HepG2 (cell line): ENCODE data around the gene H3-3A. TPM values are rescaled to one million over a fixed set of nuclear protein-coding genes. Genes with fewer than 3 reads are reported as not detected.

Experiments
- ARHGAP35 ChIP-seq: sonication (generic); formaldehyde crosslinking; IDR thresholded peaks from 2 replicates; pipeline ENCODE4 v1.9.0; 2022; ENCODE audit warnings: mild to moderate bottlenecking, inconsistent platforms, moderate library complexity, missing genetic modification reagents, borderline replicate concordance
- ATF7 ChIP-seq, 2 experiments: fragments of 450-650 bp in 1 of 2; sonication (generic) in 1 of 2; formaldehyde crosslinking in 1 of 2; IDR thresholded peaks; 2 replicates each; pipeline versions ENCODE4 v1.4.0 to v1.6.1; 2016 to 2020; ENCODE audit warnings: antibody characterized with exemption in 1 of 2, mild to moderate bottlenecking in 1 of 2, missing genetic modification reagents in 1 of 2
- IRX3 ChIP-seq: sonication (generic); formaldehyde crosslinking; IDR thresholded peaks from 2 replicates; pipeline ENCODE4 v1.8.1; 2023; ENCODE audit warnings: mild to moderate bottlenecking, low read depth, missing genetic modification reagents, borderline replicate concordance
- RARA ChIP-seq: IDR thresholded peaks from 2 replicates; pipeline ENCODE4 v1.6.1; 2016; ENCODE audit warnings: missing genetic modification reagents, missing compliant biosample characterization
- ZFP36 ChIP-seq: fragments of 150-350 bp; IDR thresholded peaks from 2 replicates; pipeline ENCODE4 v1.6.1; 2018; ENCODE audit warnings: borderline replicate concordance, low read length, low read depth; ENCODE audit not compliant: partially characterized antibody
- ZFP36L1 ChIP-seq: sonication (generic); formaldehyde crosslinking; IDR thresholded peaks from 2 replicates; pipeline ENCODE4 v1.8.0; 2022; ENCODE audit warnings: mild to moderate bottlenecking, missing genetic modification reagents, moderate library complexity
- ZKSCAN1 ChIP-seq: fragments of 150-350 bp; IDR thresholded peaks from 2 replicates; pipeline ENCODE4 v1.6.1; 2014; ENCODE audit warnings: low read length
- ZNF510 ChIP-seq: sonication (generic); formaldehyde crosslinking; IDR thresholded peaks from 2 replicates; pipeline ENCODE4 v1.4.0; 2020; ENCODE audit warnings: low read depth, mild to moderate bottlenecking, missing genetic modification reagents
- ZNF703 ChIP-seq: sonication (generic); formaldehyde crosslinking; IDR thresholded peaks from 2 replicates; pipeline ENCODE4 v1.5.1; 2020; ENCODE audit warnings: missing genetic modification reagents, mild to moderate bottlenecking, moderate library complexity, borderline replicate concordance
- polyA plus RNA-seq, 8 experiments: library from polyadenylated mRNA; depleted of rRNA in 3 of 8; stranded (reverse) in 7 of 8; unstranded in 1 of 8; fragments of >200 nt; fragmentation: Illumina TruSeq in 4 of 8; extraction: Trizol in 4 of 8; gene quantifications; 2 replicates each; pipeline versions ENCODE4 v1.2.1 to v1.2.3, GENCODE V29; 2011 to 2016; ENCODE audit warnings: low read depth in 4 of 8, missing spikeins in 1 of 8, mixed read lengths in 1 of 8; ENCODE audit not compliant: insufficient read depth in 1 of 8
- total RNA-seq, 5 experiments: library from RNA; depleted of rRNA; stranded (reverse); fragments of >200 nt; fragmentation: Illumina TruSeq; extraction: Trizol; gene quantifications; 2 replicates each; pipeline ENCODE4 v1.2.3, GENCODE V29; 2016; ENCODE audit warnings: low read depth in 1 of 5
- TF ChIP-seq, protein P1 (sequence below): sonication (generic); formaldehyde crosslinking; IDR thresholded peaks from 2 replicates; pipeline ENCODE4 v1.4.0; 2020; ENCODE audit warnings: missing genetic modification reagents
- TF ChIP-seq, protein P2 (sequence below): IDR thresholded peaks from 2 replicates; pipeline ENCODE4 v1.6.1; 2012; ENCODE audit warnings: low read length, improper control_type of control experiment
- TF ChIP-seq, protein P3 (sequence below): sonication (generic); formaldehyde crosslinking; IDR thresholded peaks from 2 replicates; pipeline ENCODE4 v1.5.0; 2020; ENCODE audit warnings: mild to moderate bottlenecking, missing genetic modification reagents
- TF ChIP-seq, protein P4 (sequence below), 2 experiments: sonication (generic) in 1 of 2; formaldehyde crosslinking in 1 of 2; IDR thresholded peaks; 2 replicates each; pipeline versions ENCODE4 v1.4.0 to v1.6.1; 2018 to 2020; ENCODE audit warnings: missing genetic modification reagents in 2 of 2, borderline replicate concordance in 1 of 2, low read depth in 1 of 2, mild to moderate bottlenecking in 1 of 2, missing biosample characterization in 1 of 2
- TF ChIP-seq, protein P5 (sequence below): IDR thresholded peaks from 2 replicates; pipeline ENCODE4 v1.6.1; 2016
- TF ChIP-seq, protein P6 (sequence below): sonication (generic); formaldehyde crosslinking; IDR thresholded peaks from 2 replicates; pipeline ENCODE4 v1.5.0; 2020; ENCODE audit warnings: mild to moderate bottlenecking, missing genetic modification reagents, borderline replicate concordance

The H3-3A gene
- total and polyA plus RNA-seq, 2 of the 13 experiments (the other 11 are each of a cell fraction or from before 2014, with no cell fraction given), result 221 to 320 TPM

DNA sequence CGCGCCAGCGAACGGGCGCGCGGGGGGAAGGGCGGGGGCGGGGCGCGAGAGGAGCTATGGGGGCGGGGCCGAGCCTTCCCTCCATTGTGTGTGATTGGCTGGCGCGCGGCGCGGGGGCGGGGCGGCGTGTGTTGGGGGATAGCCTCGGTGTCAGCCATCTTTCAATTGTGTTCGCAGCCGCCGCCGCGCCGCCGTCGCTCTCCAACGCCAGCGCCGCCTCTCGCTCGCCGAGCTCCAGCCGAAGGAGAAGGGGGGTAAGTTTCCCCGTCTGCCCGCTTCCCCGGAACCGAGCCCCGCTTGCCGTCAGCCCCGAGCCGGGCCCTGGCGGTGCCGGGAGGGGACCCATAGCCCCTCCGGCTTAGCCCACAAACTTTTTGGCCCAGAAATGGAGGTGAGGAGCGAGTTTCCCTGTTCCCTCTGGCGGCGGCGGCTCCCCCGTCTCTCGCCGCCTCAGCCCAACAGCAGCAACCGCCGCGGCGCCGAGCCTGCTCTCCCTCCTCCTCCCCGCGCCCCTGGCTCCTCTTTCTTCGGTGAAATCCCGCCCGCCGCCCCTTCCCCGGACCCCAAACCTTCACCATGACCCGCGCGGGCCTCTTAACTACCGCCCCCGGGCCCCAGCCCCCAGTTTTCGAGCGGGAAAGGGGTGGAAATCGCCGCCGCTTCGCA is at the start of gene H3-3A (continued):
- TF ChIP-seq, protein P1, sequence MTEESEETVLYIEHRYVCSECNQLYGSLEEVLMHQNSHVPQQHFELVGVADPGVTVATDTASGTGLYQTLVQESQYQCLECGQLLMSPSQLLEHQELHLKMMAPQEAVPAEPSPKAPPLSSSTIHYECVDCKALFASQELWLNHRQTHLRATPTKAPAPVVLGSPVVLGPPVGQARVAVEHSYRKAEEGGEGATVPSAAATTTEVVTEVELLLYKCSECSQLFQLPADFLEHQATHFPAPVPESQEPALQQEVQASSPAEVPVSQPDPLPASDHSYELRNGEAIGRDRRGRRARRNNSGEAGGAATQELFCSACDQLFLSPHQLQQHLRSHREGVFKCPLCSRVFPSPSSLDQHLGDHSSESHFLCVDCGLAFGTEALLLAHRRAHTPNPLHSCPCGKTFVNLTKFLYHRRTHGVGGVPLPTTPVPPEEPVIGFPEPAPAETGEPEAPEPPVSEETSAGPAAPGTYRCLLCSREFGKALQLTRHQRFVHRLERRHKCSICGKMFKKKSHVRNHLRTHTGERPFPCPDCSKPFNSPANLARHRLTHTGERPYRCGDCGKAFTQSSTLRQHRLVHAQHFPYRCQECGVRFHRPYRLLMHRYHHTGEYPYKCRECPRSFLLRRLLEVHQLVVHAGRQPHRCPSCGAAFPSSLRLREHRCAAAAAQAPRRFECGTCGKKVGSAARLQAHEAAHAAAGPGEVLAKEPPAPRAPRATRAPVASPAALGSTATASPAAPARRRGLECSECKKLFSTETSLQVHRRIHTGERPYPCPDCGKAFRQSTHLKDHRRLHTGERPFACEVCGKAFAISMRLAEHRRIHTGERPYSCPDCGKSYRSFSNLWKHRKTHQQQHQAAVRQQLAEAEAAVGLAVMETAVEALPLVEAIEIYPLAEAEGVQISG, result peak; percentile 52
- TF ChIP-seq IRX3 (CRISPR knock-in tag) (0 out of 2 replicates have a peak, but pooled peaks have one; percentile 16), RARA (CRISPR knock-in tag) (no peak), ZFP36L1 (CRISPR knock-in tag) (no peak), ATF7 (IDR thresholded peaks at IDR 0.05) (no peak), ATF7 (CRISPR knock-in tag; IDR thresholded peaks at IDR 0.05) (no peak), ZNF510 (CRISPR knock-in tag) (no peak), ZKSCAN1 (no peak), ZNF703 (no peak), ARHGAP35 (0 out of 2 replicates have a peak, but pooled peaks have one; percentile 32), ZFP36 (no peak)
- TF ChIP-seq, protein P2, sequence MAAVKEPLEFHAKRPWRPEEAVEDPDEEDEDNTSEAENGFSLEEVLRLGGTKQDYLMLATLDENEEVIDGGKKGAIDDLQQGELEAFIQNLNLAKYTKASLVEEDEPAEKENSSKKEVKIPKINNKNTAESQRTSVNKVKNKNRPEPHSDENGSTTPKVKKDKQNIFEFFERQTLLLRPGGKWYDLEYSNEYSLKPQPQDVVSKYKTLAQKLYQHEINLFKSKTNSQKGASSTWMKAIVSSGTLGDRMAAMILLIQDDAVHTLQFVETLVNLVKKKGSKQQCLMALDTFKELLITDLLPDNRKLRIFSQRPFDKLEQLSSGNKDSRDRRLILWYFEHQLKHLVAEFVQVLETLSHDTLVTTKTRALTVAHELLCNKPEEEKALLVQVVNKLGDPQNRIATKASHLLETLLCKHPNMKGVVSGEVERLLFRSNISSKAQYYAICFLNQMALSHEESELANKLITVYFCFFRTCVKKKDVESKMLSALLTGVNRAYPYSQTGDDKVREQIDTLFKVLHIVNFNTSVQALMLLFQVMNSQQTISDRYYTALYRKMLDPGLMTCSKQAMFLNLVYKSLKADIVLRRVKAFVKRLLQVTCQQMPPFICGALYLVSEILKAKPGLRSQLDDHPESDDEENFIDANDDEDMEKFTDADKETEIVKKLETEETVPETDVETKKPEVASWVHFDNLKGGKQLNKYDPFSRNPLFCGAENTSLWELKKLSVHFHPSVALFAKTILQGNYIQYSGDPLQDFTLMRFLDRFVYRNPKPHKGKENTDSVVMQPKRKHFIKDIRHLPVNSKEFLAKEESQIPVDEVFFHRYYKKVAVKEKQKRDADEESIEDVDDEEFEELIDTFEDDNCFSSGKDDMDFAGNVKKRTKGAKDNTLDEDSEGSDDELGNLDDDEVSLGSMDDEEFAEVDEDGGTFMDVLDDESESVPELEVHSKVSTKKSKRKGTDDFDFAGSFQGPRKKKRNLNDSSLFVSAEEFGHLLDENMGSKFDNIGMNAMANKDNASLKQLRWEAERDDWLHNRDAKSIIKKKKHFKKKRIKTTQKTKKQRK, result no peak
- TF ChIP-seq, protein P3, sequence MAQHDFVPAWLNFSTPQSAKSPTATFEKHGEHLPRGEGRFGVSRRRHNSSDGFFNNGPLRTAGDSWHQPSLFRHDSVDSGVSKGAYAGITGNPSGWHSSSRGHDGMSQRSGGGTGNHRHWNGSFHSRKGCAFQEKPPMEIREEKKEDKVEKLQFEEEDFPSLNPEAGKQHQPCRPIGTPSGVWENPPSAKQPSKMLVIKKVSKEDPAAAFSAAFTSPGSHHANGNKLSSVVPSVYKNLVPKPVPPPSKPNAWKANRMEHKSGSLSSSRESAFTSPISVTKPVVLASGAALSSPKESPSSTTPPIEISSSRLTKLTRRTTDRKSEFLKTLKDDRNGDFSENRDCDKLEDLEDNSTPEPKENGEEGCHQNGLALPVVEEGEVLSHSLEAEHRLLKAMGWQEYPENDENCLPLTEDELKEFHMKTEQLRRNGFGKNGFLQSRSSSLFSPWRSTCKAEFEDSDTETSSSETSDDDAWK, result no peak
- TF ChIP-seq, protein P4, sequence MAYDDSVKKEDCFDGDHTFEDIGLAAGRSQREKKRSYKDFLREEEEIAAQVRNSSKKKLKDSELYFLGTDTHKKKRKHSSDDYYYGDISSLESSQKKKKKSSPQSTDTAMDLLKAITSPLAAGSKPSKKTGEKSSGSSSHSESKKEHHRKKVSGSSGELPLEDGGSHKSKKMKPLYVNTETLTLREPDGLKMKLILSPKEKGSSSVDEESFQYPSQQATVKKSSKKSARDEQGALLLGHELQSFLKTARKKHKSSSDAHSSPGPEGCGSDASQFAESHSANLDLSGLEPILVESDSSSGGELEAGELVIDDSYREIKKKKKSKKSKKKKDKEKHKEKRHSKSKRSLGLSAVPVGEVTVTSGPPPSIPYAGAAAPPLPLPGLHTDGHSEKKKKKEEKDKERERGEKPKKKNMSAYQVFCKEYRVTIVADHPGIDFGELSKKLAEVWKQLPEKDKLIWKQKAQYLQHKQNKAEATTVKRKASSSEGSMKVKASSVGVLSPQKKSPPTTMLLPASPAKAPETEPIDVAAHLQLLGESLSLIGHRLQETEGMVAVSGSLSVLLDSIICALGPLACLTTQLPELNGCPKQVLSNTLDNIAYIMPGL (CRISPR knock-in tag; IDR thresholded peaks at IDR 0.05; ENCODE audit: borderline replicate concordance in 1 of 2, low read depth in 1 of 2), result peak; percentile 80 to 87; a peak in 3 of 4 replicates
- TF ChIP-seq, protein P5, sequence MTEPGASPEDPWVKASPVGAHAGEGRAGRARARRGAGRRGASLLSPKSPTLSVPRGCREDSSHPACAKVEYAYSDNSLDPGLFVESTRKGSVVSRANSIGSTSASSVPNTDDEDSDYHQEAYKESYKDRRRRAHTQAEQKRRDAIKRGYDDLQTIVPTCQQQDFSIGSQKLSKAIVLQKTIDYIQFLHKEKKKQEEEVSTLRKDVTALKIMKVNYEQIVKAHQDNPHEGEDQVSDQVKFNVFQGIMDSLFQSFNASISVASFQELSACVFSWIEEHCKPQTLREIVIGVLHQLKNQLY (CRISPR knock-in tag), result no peak
- TF ChIP-seq, protein P6, sequence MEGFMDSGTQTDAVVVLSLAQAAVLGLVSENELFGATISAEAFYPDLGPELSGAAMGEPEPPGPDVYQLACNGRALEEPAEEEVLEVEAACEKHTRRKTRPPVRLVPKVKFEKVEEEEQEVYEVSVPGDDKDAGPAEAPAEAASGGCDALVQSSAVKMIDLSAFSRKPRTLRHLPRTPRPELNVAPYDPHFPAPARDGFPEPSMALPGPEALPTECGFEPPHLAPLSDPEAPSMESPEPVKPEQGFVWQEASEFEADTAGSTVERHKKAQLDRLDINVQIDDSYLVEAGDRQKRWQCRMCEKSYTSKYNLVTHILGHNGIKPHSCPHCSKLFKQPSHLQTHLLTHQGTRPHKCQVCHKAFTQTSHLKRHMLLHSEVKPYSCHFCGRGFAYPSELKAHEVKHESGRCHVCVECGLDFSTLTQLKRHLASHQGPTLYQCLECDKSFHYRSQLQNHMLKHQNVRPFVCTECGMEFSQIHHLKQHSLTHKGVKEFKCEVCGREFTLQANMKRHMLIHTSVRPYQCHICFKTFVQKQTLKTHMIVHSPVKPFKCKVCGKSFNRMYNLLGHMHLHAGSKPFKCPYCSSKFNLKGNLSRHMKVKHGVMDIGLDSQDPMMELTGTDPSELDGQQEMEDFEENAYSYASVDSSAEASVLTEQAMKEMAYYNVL, result no peak
